NCI-H1694 treated with DMSO at 0.1 percent for 48 hours (cell line): ENCODE measurements around the gene DCP1A.
"Not testable (repeated sequence)": the region's sequence is repeated elsewhere in the genome, so short reads cannot be mapped to it uniquely, and the experiment has no call there.

Experiments used
- DNase-seq: peaks from one replicate; lab custom pipeline; 2025; lab: John Stamatoyannopoulos, UW

DCP1A gene

DNA sequence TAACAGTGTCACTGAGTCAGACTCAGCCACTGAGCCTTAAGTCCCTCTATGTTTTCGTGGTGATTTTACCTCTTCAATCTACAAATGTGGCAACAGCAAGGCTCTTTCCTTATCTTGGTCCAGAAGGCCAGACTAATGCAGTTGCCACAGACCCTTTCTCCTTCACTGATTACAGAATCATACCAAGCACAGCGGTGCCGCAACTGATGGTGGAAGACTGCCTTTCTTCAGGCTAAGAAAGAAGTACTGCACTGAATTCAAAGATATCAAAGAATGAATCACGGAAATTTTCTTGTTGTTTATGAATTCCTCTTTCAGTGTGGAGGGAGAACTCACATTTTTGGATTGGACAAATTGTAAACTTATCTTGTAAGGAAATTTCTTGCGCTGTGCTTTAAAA is 18.6 kb downstream of the DCP1A start:
- DNase-seq: no peak

DNA sequence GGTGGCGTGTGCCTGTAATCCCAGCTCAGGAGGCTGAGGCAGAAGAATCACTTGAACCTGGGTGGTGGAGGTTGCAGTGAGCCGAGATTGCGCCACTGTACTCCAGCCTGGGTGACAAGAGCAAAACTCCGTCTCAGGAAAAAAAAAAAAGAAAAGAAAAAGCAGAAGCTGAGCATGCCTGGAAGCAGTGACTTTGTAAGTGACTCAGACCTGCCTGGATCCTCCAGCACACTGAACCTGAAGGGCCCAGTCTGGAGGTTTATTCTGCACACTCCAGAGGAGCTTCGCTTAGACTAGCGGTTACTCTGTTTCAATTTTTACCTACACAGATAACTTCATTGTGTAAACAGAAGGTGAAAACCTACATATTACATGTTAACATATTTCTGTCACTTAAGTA is 19.4 kb downstream of the DCP1A start:
- DNase-seq: not testable (repeated sequence)

DNA sequence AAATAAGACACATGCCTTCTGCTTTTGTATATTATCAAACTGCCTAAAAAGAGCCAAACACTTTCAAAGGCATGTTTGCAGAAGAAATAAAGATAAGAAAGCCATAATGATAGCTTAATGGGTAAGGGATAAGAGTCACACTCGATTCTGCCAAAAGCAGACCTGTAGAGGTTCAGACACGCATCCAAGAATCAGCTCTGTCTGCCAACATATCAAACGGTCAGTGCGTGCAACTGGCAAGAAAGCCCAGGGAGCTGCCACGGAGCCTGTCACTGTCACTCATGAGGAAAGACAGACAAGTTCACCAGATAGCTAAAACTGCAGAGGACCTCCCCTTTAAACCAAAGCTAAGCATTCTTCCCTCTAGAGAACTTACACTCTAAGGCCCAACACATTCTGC is 23.2 kb downstream of the DCP1A start:
- no peak for DNase-seq

- DNase-seq: no peak
Observed at GRCh38 chr3:53320697-53321096, 26.6 kb downstream of the DCP1A start.

- no peak for DNase-seq
Observed at GRCh38 chr3:53318522-53318921, 28.8 kb downstream of the DCP1A start.

- DNase-seq: no peak
Observed at GRCh38 chr3:53312832-53313231, 34.5 kb downstream of the DCP1A start.

DNA sequence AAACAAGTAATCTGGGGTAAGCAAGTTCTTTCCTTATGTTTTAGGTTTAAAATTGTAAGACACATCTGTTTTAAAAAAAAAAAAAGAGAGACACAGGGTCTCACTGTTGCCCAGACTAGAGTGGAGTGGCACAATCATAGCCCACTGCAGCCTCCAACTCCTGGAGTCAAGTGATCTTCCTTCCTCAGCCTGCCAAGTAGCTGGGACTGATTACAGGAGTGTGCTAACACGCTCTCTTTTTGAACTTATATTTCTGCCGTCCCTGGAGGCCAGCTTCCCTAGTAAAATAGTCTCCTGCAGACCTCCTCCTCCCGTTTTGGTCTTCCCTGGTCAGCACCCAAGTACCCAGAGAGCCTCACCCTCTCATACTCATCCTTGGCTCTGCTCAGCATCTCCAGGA is 35.5 kb downstream of the DCP1A start:
- DNase-seq: no peak

DNA sequence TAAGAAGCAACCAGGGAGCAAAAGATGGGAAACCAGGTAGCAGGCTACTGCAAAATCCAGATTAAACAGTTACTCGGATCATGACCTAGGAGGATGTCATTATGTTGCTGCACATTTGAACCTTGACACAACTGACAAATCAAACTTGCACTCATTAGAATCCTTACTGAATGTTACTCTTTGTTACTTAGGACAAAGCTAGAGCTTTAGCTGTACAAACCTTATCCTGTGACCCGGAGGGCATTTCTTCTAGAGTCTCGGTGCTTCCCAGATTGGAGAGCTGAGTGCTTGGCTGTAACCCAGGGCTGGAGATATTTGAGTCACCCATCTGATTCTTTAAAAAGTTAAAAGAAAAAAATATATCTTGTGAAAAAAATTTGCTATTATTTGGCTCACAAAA is 43.4 kb downstream of the DCP1A start:
- DNase-seq: no peak

DNA sequence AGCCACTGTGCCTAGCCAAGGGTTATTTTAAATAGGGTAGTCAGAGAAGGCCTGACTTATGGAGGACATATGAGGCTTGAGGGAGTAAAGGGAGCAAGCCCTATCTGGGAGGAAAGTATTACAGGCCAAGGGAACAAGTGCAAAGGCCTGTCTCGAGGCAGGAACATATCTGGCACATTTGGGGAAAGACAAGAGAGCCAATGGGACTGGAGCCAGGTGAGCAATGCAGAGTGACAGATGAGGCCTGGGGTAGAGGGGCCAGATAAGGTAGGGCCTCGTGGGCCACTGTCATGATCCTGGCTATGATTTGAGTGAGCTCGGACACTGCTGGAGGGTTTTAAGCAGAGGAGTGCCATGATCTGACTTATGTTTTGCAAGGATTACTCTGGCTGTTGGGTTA is 43.8 kb downstream of the DCP1A start:
- DNase-seq: no peak

DNA sequence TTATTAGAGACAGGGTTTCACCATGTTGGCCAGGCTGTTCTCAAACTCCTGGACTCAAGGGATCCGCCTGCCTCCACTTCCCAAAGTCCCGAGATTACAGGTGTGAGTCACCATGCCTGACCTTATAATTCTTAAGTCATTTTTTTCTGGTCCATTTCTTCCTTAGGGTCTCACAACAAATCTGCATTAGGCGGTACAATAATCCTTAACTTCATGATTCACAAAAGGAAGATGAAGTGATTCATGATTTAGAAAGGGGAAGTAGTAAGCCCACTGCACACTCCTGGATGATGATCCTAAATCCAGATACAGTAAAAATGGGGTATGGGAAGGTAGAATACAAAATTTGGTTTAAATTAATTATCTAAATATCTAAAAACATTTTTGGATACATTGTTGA is 46.5 kb downstream of the DCP1A start:
- no peak for DNase-seq

GRCh38 chr3:53299611-53300023 is 47.7 kb downstream of the DCP1A start:
- peak; percentile 24 for DNase-seq

- DNase-seq: no peak
Observed at GRCh38 chr3:53295410-53295809, 51.9 kb downstream of the DCP1A start.

DNA sequence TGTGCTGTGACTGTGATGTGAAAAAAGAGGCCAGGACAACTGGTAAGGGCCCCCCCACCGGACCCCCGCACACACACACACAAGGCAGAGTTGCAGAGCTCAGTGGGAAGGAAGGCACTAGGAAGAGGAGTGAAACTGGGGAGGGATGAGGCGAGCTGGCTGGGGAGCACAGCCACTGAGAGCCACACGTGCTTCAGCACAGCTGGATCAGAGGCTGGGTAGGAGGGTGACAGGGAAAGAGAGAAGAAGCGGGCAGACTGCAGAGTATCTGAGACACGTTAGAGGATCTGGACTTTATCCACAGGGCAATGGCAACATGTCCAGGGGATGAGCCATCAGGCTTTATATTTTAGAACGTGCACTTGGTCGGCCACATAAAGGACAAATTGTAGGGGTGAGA is 53.5 kb downstream of the DCP1A start:
- no peak for DNase-seq

GRCh38 chr3:53288214-53288613 is 59.1 kb downstream of the DCP1A start:
- no peak for DNase-seq

DNA sequence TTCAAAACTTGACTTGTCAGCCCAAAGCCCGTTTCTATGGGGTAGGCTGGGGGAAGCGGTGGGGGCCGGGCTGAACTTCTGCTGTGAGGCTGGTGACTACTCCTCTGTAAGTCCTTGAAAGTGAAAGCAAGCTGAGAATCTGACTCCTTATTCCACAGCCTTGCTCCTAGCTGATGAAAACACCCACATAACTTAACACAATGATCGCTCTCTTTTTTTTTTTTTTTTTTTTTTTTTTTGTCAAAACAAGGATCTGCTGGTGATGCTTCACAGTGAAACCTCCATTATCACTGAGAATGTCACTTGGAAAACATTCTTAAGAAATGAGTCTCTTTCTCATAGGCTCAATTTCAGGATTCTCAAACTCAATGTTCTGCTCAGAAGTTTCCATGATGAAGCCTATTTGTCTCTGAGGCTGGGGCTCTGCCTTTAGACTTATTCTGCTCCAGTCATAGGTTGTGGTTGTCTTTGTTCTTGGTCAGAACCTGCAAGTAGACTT is 60.2 kb downstream of the DCP1A start:
- no peak for DNase-seq

GRCh38 chr3:53286727-53287126 is 60.6 kb downstream of the DCP1A start:
- no peak for DNase-seq

- DNase-seq: no peak
Observed at GRCh38 chr3:53282581-53282980, 64.8 kb downstream of the DCP1A start.

GRCh38 chr3:53278667-53279066 is 68.7 kb downstream of the DCP1A start:
- no peak for DNase-seq

DNA sequence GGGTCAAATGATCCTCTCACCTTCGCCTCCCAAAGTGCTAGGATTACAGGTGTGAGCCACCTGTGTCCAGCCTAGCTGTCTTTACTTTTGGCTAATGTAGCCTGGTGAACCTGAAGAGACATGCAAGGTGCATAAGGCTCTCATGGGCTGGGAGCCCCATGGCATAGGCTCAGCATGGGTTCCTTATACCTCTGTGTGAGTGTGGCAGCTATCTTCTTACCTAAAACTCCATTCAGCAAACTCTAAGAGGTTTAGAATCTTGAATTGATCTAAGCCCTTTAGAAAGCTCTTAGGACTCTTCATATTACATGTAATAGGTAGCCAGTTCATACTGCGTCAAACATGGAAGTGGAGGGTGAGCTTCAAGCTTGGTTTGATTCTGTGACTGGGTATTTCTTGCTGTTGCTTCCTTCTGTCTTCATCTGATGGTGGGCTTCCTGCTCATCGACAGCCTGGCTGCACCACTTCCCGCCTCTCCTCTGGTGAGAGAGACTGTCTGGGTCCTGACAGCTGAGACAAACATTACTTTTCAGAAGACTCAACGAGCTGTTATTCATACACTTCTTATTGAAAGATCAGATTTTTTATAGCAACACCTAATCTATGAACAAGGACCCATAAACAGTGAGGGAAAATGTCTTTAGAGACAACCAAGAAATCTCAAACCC is 72.3 kb downstream of the DCP1A start:
- no peak for DNase-seq

DNA sequence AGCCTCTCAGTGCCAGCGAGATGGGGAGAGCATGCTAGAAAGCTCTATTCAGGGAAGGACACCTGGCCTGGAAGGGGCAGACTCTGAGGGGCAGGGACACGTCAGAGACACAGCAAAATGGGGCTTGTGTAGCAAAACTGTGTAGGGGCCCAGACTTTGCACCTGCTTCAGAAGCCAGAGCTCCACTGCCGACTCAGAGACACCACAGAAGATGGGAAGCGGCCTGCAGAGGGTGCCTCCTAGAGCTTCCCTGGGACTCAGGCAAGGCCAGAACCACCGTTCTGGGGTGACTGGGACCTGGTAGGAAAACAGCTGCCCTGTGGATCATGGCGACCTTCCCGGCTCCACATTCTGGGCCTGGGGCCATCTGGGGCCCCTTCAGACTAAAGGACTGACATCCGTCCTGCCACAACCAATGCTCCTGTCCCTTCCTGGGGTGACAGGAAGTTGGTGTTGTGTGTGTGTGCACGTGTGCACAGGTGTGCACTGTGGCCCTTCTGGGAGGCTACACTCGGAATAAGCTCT is 74.1 kb downstream of the DCP1A start:
- no peak for DNase-seq

GRCh38 chr3:53269888-53270880 is 77.2 kb downstream of the DCP1A start:
- no peak for DNase-seq

DNA sequence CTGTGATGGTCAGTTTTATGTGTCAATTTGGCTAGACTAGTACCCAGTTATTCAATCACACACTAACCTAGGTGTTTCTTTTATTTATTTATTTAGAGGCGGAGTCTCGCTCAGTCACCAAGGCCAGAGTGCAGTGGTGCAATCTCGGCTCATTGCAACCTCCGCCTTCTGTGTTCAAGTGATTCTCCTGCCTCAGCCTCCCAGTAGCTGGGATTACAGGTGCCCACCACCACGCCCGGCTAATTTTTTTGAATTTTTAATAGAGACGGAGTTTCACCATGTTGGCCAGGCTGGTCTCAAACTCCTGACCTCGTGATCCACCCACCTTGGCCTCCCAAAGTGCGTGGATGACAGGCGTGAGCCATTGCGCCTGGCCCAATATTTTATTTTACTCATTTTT is 78.2 kb downstream of the DCP1A start:
- not testable (repeated sequence) for DNase-seq

DNA sequence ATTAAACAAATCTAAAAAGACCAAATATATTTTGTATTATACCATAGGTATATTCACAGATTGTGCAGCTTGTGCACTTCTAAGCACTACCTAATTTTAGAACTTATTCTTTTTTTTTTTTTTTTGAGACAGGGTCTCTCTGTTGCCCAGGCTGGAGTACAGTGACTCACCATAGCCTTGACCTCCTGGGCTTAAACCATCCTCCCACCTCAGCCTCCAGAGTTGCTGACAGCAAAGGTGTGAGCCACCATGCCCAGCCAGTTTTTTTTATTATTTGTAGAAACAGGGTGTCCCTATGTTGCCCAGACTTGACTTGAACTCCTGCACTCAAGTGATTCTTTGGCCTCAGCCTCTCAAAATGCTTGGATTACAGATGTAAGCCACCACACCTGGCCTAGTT is 79.6 kb downstream of the DCP1A start:
- no peak for DNase-seq
